K562 (cell line): ENCODE measurements around the gene TFPT. TPM values are rescaled to one million over a fixed set of nuclear protein-coding genes. Genes with fewer than 3 reads are reported as not detected.

Experiments
- ATAC-seq: fragments of 200-7000 bp; cut with Tn5 transposase; 3 replicates; pipeline ENCODE4 v1.9.1; 2020; ENCODE audit warnings: moderate library complexity
- BruUV-seq: library from RNA; stranded (reverse); fragments of 400-500 nt; replicated peaks from 2 replicates; lab custom pipeline; 2021; lab: Mats Ljungman, UMichigan
- CTCF ChIA-PET: fragments of 300-600 bp; formaldehyde crosslinking; extraction: SDS; loops from one replicate; lab custom pipeline; 2021; ENCODE audit warnings: low intra/inter-chr PET ratio; lab: Yijun Ruan, JAX
- POLR2A ChIA-PET: fragments of 300-600, 350-650 bp; sonication (Branson Sonifier 250); formaldehyde crosslinking; extraction: SDS; loops from one replicate; lab custom pipeline; 2021; ENCODE audit warnings: antibody characterized with exemption, inconsistent platforms; lab: Yijun Ruan, JAX
- DNase-seq, 4 experiments: peaks; one replicate each; pipeline versions ENCODE4 v3.0.0 to v3.0.0-alpha.2; 2011 to 2018; ENCODE audit warnings: low spot score in 3 of 4, mixed read lengths in 3 of 4; ENCODE audit errors: extremely low read depth in 1 of 4
- FAIRE-seq: peaks from 2 replicates; lab custom pipeline; 2011; peaks lifted over from hg19 to GRCh38; lab: Jason Lieb, UNC
- H2AFZ ChIP-seq: 2 replicates; pipeline ENCODE4 v1.6.0; 2011; ENCODE audit warnings: low read depth, low read length, control low read depth, inconsistent platforms
- H3K27ac ChIP-seq: fragments of 200-600 bp; 3 replicates; pipeline ENCODE4 v1.8.0; 2011; ENCODE audit warnings: low read depth, mild to moderate bottlenecking, control low read depth, inconsistent platforms, low read length, moderate library complexity, mixed read lengths; ENCODE audit errors: extremely low read depth
- H3K27me3 ChIP-seq, 2 experiments: fragments of 300-600 bp in 1 of 2; 2 replicates in 1 of 2; 3 replicates in 1 of 2; pipeline versions ENCODE4 v1.6.0 to v1.8.0; 2011; ENCODE audit warnings: inconsistent platforms in 2 of 2, low read length in 2 of 2, mild to moderate bottlenecking in 1 of 2, mixed read lengths in 1 of 2, moderate library complexity in 1 of 2; ENCODE audit not compliant: control insufficient read depth in 2 of 2, insufficient read depth in 2 of 2
- H3K36me3 ChIP-seq: fragments of 300-600 bp; 3 replicates; pipeline ENCODE4 v1.8.0; 2011; ENCODE audit warnings: mild to moderate bottlenecking, low read length, inconsistent platforms; ENCODE audit not compliant: control insufficient read depth, insufficient read depth
- H3K4me1 ChIP-seq, 2 experiments: fragments of 200-600 bp in 1 of 2; replicated peaks in 1 of 2; 2 replicates in 1 of 2; 3 replicates in 1 of 2; pipeline versions ENCODE4 v1.5.1 to v1.8.0; 2011; ENCODE audit warnings: inconsistent platforms in 2 of 2, low read length in 2 of 2, mild to moderate bottlenecking in 1 of 2, mixed read lengths in 1 of 2, moderate library complexity in 1 of 2; ENCODE audit not compliant: control insufficient read depth in 2 of 2, insufficient read depth in 2 of 2
- H3K4me2 ChIP-seq: 2 replicates; pipeline ENCODE4 v1.6.1; 2011; ENCODE audit warnings: low read length, control low read depth, inconsistent platforms, mixed read lengths; ENCODE audit not compliant: insufficient read depth
- H3K4me3 ChIP-seq: fragments of 200-600 bp; sonication (generic), shearing (Covaris generic); 2 replicates; pipeline ENCODE4 v1.5.1; 2016; ENCODE audit warnings: control low read depth, inconsistent platforms
- H3K79me2 ChIP-seq: fragments of 200-600 bp; 3 replicates; pipeline ENCODE4 v1.8.0; 2011; ENCODE audit warnings: low read length, inconsistent platforms; ENCODE audit not compliant: control insufficient read depth, insufficient read depth
- H3K9ac ChIP-seq, 2 experiments: 2 replicates each; pipeline versions ENCODE4 v1.6.0 to v1.6.1; 2011; ENCODE audit warnings: low read depth in 2 of 2, low read length in 2 of 2, control low read depth in 1 of 2, inconsistent platforms in 1 of 2, mild to moderate bottlenecking in 1 of 2, mixed read lengths in 1 of 2; ENCODE audit not compliant: insufficient read depth in 1 of 2
- H3K9me1 ChIP-seq: one replicate; pipeline ENCODE4 v1.6.0; 2011; ENCODE audit warnings: inconsistent platforms, mild to moderate bottlenecking, low read length, moderate library complexity; ENCODE audit not compliant: control insufficient read depth, insufficient read depth
- H3K9me3 ChIP-seq: replicated peaks from 2 replicates; pipeline ENCODE4 v1.5.1; 2011; ENCODE audit warnings: low read depth, low read length, inconsistent platforms; ENCODE audit not compliant: control insufficient read depth, insufficient read depth
- H4K20me1 ChIP-seq: replicated peaks from 2 replicates; pipeline ENCODE4 v1.6.1; 2011; ENCODE audit warnings: low read length, inconsistent platforms, mixed read lengths; ENCODE audit not compliant: control insufficient read depth, insufficient read depth
- BRD9 ChIP-seq: fragments of 450-650 bp; IDR thresholded peaks from 2 replicates; pipeline ENCODE4 v1.6.1; 2018; ENCODE audit warnings: low read depth; ENCODE audit not compliant: partially characterized antibody
- CEBPZ ChIP-seq: fragments of 150-350 bp; IDR thresholded peaks from 2 replicates; pipeline ENCODE4 v1.6.1; 2014; ENCODE audit warnings: low read depth, mild to moderate bottlenecking, low read length, borderline replicate concordance
- NCOR1 ChIP-seq: fragments of 450-650 bp; IDR thresholded peaks from 2 replicates; pipeline ENCODE4 v1.6.1; 2016; ENCODE audit warnings: mild to moderate bottlenecking, moderate library complexity
- WGBS: fragments of 100-300 bp; shearing (Covaris generic); methylation state at CpG from one replicate; pipeline ENCODE4 v1.1.6; 2016; ENCODE audit warnings: low coverage, mixed read lengths; ENCODE audit not compliant: insufficient coverage; ENCODE audit errors: missing lambda C conversion rate; 5-methylcytosine and 5-hydroxymethylcytosine counted together
- in situ Hi-C: fragments of 300-500 bp; cut with MboI; formaldehyde crosslinking; loops from 4 replicates; pipeline ENCODE4 v1.15.0; 2018; ENCODE audit warnings: inconsistent platforms, mixed read lengths
- intact Hi-C: fragments of 100-400 bp; cut with micrococcal nuclease; formaldehyde crosslinking; loops from 2 replicates; pipeline ENCODE4 v1.14.2; 2022
- polyA plus RNA-seq, 8 experiments: library from polyadenylated mRNA; depleted of rRNA in 4 of 8; stranded (reverse) in 5 of 8; unstranded in 3 of 8; fragments of >200 nt; fragmentation: Nextera tagmentation in 2 of 8; fragmentation: Illumina TruSeq in 1 of 8; extraction: Ambion mirVana in 2 of 8; extraction: Trizol in 1 of 8; gene quantifications; 2 replicates each; pipeline versions ENCODE4 v1.2.1 to v1.2.3, GENCODE V29; 2011 to 2014; ENCODE audit warnings: inconsistent platforms in 1 of 8, missing spikeins in 1 of 8
- total RNA-seq, 7 experiments: library from RNA; depleted of rRNA in 6 of 7; stranded (reverse); fragments of >200 nt in 6 of 7; fragmentation: Illumina TruSeq in 2 of 7; extraction: Trizol in 2 of 7; gene quantifications; 2 replicates each; pipeline versions ENCODE4 v1.2.1 to v1.2.3, GENCODE V29; 2011 to 2021; ENCODE audit warnings: low replicate concordance in 1 of 7

TFPT gene
- total and polyA plus RNA-seq, 9 of the 15 experiments (the other 6 are each of a cell fraction or from before 2014, with no cell fraction given), result 0.72 to 16.4 (median 9.2) TPM

GRCh38 chr19:54104998-54105715 lies 10.3 kb downstream of the TFPT start:
- Histone ChIP-seq H3K79me2 (peaks cover 24% of the 10 kb centered on the region), H2AFZ (no peak overlapping the region), H3K27ac (no peak overlapping the region), H3K36me3 (peaks cover 58% of the 10 kb centered on the region; the same call in 2 of the 3 replicates), H3K9me3 (no peaks in the 10 kb centered on the region), H3K4me1 (peaks cover 0 to 34% of the 10 kb centered on the region in 2 experiments; a peak in 3 of 5 replicates), H4K20me1 (peaks cover 3% of the 10 kb centered on the region; the same call in 1 of the 2 replicates), H3K9me1 (no peaks in the 10 kb centered on the region), H3K9ac (no peak overlapping the region), H3K4me3 (no peak overlapping the region), H3K4me2 (no peak overlapping the region), H3K27me3 (no peaks in the 10 kb centered on the region)
- ChIA-PET CTCF (no interaction called here), POLR2A (no interaction called here)
- BruUV-seq, result no TSS peak
- TF ChIP-seq NCOR1 (no peak), BRD9 (no peak), CEBPZ (no peak)
- no peak for ATAC-seq
- 78% methylated on average over 10 of the region's 11 CpGs for WGBS
- intact Hi-C loops (no loop called here), in situ Hi-C loops (no loop called here)
- FAIRE-seq, result no peak
- DNase-seq, result no peak
